Keratinocyte (primary cell): ENCODE measurements around the gene CSNK1G1.

Experiments used
- EZH2 ChIP-seq: IDR thresholded peaks from one replicate; pipeline ENCODE4 v1.6.1; 2012; ENCODE audit warnings: inconsistent platforms, mild to moderate bottlenecking, low read length, moderate library complexity
- TF ChIP-seq, protein P1 (sequence below), 3 experiments: IDR thresholded peaks in 1 of 3; conservative IDR thresholded peaks in 1 of 3; optimal IDR thresholded peaks in 1 of 3; 2 replicates in 2 of 3; 3 replicates in 1 of 3; pipeline versions ENCODE3 to v1.5.1; 2011; ENCODE audit warnings: low read length in 3 of 3, mild to moderate bottlenecking in 3 of 3, moderate library complexity in 2 of 3, control low read depth in 1 of 3, inconsistent platforms in 1 of 3; ENCODE audit not compliant: insufficient read depth in 2 of 3; ENCODE audit errors: extremely low read depth in 1 of 3

DNA sequence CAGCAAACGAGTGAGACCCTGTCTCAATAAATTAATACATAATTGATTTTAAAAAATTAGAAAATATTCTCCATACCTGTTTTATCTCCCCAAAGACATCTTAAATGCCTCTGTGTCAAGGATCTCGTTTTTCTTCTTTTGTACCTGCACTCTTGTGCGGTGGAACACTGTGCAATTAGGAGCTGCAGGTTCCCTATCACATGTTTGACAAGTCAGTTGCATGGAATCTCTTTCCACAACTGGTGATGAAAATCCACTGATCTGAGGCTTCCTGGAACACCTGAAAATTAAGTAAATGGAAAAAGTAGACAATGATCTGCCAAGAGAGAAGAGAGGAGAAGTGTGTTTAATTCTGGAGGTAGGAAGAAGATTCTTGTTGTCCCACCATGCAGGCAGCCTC is 207.4 kb downstream of the CSNK1G1 start:
- TF ChIP-seq, protein P1, sequence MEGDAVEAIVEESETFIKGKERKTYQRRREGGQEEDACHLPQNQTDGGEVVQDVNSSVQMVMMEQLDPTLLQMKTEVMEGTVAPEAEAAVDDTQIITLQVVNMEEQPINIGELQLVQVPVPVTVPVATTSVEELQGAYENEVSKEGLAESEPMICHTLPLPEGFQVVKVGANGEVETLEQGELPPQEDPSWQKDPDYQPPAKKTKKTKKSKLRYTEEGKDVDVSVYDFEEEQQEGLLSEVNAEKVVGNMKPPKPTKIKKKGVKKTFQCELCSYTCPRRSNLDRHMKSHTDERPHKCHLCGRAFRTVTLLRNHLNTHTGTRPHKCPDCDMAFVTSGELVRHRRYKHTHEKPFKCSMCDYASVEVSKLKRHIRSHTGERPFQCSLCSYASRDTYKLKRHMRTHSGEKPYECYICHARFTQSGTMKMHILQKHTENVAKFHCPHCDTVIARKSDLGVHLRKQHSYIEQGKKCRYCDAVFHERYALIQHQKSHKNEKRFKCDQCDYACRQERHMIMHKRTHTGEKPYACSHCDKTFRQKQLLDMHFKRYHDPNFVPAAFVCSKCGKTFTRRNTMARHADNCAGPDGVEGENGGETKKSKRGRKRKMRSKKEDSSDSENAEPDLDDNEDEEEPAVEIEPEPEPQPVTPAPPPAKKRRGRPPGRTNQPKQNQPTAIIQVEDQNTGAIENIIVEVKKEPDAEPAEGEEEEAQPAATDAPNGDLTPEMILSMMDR (optimal IDR thresholded peaks at IDR 0.05 in 1 of 3, IDR thresholded peaks at IDR 0.05 in 1 of 3, conservative IDR thresholded peaks at IDR 0.05 in 1 of 3; ENCODE audit: extremely low read depth in 1 of 3, insufficient read depth in 2 of 3, low read length in 3 of 3): no peak
- no peak for TF ChIP-seq EZH2
